ENCODE results near the gene RNF157. TPM values are rescaled to one million over a fixed set of nuclear protein-coding genes. Genes with fewer than 3 reads are reported as not detected.

Gene RNF157
- total and polyA plus RNA-seq, 2 experiments from 2014 or later, result 5.0 to 8.6 TPM

- peaks cover 18% of the 10 kb centered on the region for H3K4me1 ChIP-seq (ENCODE audit: insufficient read depth)
- no peaks in the 10 kb centered on the region for H3K9me2 ChIP-seq (replicated peaks; ENCODE audit: insufficient read depth)
- H2AFZ ChIP-seq, result no peak overlapping the region
- no peaks in the 10 kb centered on the region for H3K36me3 ChIP-seq (replicated peaks; ENCODE audit: insufficient read depth, low read depth)
- H3K79me2 ChIP-seq, result peaks cover 17% of the 10 kb centered on the region
- peak overlapping the region; percentile 60 for H3K4me2 ChIP-seq
- no peak for DNase-seq (ENCODE audit: low spot score)
- no peak overlapping the region for H3K4me3 ChIP-seq
- H3K27ac ChIP-seq, result peak overlapping the region; percentile 43
- H3K27me3 ChIP-seq, result no peaks in the 10 kb centered on the region
- no peaks in the 10 kb centered on the region for H3K9me3 ChIP-seq (ENCODE audit: low read depth)
- no peaks in the 10 kb centered on the region for H4K20me1 ChIP-seq (ENCODE audit: insufficient read depth, poor library complexity, severe bottlenecking)
- TF ChIP-seq EZH2 (IDR thresholded peaks at IDR 0.05; ENCODE audit: borderline replicate concordance) (no peak), CTCF (IDR thresholded peaks at IDR 0.05; ENCODE audit: poor library complexity) (no peak), EZH2phosphoT487 (IDR thresholded peaks at IDR 0.05; ENCODE audit: low read depth, severe bottlenecking, unreplicated experiment) (no peak)
- WGBS (ENCODE audit: low lambda C conversion rate, missing lambda C conversion rate), result 82% methylated on average over 16 of the region's 19 CpGs
These were observed 32.5 kb upstream of the RNF157 start for GRCh38 chr17:76272541-76273444.

- no peak for DNase-seq (ENCODE audit: low spot score)
- Histone ChIP-seq H3K36me3 (replicated peaks; ENCODE audit: insufficient read depth, low read depth) (no peaks in the 10 kb centered on the region), H3K4me3 (no peak overlapping the region), H2AFZ (no peak overlapping the region), H3K4me1 (ENCODE audit: insufficient read depth) (peaks cover 22% of the 10 kb centered on the region), H3K79me2 (peaks cover 26% of the 10 kb centered on the region), H3K27me3 (no peaks in the 10 kb centered on the region), H3K27ac (peak overlapping the region; percentile 43), H4K20me1 (ENCODE audit: insufficient read depth, poor library complexity, severe bottlenecking) (no peaks in the 10 kb centered on the region), H3K9me3 (ENCODE audit: low read depth) (no peaks in the 10 kb centered on the region), H3K4me2 (peak overlapping the region; percentile 60), H3K9me2 (replicated peaks; ENCODE audit: insufficient read depth) (no peaks in the 10 kb centered on the region)
- WGBS (ENCODE audit: low lambda C conversion rate, missing lambda C conversion rate), result 72% methylated on average over 27 of the region's 38 CpGs
- TF ChIP-seq CTCF (IDR thresholded peaks at IDR 0.05; ENCODE audit: poor library complexity) (no peak), EZH2phosphoT487 (IDR thresholded peaks at IDR 0.05; ENCODE audit: low read depth, severe bottlenecking, unreplicated experiment) (no peak), EZH2 (IDR thresholded peaks at IDR 0.05; ENCODE audit: borderline replicate concordance) (no peak)
These were observed 31.6 kb upstream of the RNF157 start for GRCh38 chr17:76271669-76272540.

DNA sequence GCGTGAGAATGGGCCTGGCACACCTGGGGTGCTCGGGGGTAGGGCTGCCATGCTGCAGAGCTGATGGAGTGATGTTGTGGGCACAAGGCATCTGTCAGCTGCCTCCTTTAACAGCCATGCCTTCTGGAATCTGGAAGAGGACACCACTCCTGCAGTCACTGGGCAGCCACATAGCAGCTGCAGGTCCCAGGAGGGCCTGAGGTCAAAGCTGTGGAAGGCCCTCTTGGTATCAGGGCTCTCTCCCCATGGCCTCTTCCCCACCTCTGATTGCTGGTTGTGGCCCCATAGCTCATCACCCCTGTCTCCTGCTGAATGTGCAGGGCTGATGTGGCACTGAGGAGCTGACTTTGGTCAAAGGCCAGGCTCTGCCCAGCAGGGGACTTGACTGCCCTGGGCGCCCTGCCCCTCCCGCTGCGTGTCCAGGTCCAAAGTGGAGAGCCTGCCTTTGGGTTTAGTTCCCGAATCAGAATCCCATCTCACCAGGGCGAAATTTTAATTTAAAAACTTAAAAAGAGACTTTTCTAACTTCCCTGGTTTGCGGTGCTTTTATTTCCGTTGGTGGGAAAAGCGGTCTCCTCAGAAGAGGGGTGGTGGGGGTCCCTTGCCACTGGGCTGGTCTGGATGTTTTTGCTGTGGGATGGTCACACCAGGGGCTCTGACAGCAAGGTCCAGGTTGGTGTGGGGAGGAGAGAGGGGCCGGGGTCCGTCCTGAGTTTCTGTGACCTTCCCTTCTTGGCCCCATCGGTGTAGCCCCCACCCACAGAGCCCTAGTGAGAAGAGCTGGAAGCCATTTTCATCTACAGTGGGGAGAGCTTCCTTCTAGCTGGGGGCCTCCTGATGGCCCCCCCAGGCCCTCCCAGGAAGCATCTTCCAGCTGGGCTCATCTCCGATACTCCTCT is 30.7 kb upstream of the RNF157 start:
- Histone ChIP-seq H3K4me1 (ENCODE audit: insufficient read depth) (peaks cover 23% of the 10 kb centered on the region), H3K9me2 (replicated peaks; ENCODE audit: insufficient read depth) (no peaks in the 10 kb centered on the region), H2AFZ (no peak overlapping the region), H3K79me2 (peaks cover 35% of the 10 kb centered on the region), H3K4me3 (no peak overlapping the region), H3K4me2 (peak overlapping the region; percentile 60), H3K27me3 (no peaks in the 10 kb centered on the region), H3K36me3 (replicated peaks; ENCODE audit: insufficient read depth, low read depth) (no peaks in the 10 kb centered on the region), H3K27ac (no peak overlapping the region), H4K20me1 (ENCODE audit: insufficient read depth, poor library complexity, severe bottlenecking) (no peaks in the 10 kb centered on the region), H3K9me3 (ENCODE audit: low read depth) (no peaks in the 10 kb centered on the region)
- DNase-seq (ENCODE audit: low spot score), result no peak
- WGBS (ENCODE audit: low lambda C conversion rate, missing lambda C conversion rate), result 92% methylated on average over 14 of the region's 14 CpGs
- TF ChIP-seq EZH2phosphoT487 (IDR thresholded peaks at IDR 0.05; ENCODE audit: low read depth, severe bottlenecking, unreplicated experiment) (no peak), CTCF (IDR thresholded peaks at IDR 0.05; ENCODE audit: poor library complexity) (no peak), EZH2 (IDR thresholded peaks at IDR 0.05; ENCODE audit: borderline replicate concordance) (no peak)

All from hepatocyte (in vitro differentiated cells).